ENCODE measurements around the gene SIPA1L3.

GRCh38 chr19:37925212-37925611 is 18.2 kb downstream of the SIPA1L3 start:
- no peak for TF ChIP-seq POLR2A (IDR thresholded peaks at IDR 0.05; ENCODE audit: extremely low read depth, insufficient read length)
- TF ChIP-seq MAX (IDR thresholded peaks at IDR 0.05; ENCODE audit: low read depth, low read length) = no peak

Measured in NB4 (cell line).